Activated CD4-positive, alpha-beta T cell treated with anti-CD3 and anti-CD28 coated beads for 24 hours (primary cell): ENCODE results near the gene MOCS1.

Experiments used
- DNase-seq, 2 donors: peaks; one replicate each; pipeline ENCODE4 v3.0.0-alpha.2; 2020; ENCODE audit warnings: low read depth in 2 of 2

Gene MOCS1

DNA sequence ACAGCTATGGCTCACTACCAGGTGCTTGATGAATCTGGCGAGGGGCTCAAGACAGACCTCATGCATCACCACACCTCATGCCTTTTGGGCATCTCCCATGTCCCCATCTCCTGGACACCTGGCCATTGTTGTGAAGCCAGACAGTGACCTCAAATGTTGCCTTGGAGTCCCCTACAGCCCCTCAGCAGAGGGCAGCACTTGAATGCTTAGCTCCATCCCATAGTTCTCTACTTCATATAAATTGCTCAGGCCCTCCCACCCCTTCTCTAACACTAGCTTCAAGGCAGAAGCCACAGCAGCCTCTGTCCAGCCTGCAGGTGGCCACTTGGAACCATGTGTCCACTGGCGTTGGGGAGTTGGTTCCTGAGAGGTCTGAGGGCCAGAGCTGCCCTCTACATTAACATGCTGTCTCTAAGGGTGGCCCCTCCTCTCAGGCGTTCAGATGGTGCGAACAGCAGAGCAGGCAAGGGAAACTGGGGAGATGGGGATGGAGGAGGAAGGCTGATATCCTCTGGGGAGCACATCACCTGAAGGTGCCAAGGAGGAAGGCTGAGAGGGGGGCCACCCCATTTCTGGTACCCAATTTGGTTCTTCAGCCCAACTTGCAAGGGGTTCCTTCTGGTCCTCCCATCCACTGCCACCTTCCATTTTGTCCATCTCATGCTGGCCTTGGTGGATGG lies 31.3 kb downstream of the MOCS1 start:
- no peak for DNase-seq

DNA sequence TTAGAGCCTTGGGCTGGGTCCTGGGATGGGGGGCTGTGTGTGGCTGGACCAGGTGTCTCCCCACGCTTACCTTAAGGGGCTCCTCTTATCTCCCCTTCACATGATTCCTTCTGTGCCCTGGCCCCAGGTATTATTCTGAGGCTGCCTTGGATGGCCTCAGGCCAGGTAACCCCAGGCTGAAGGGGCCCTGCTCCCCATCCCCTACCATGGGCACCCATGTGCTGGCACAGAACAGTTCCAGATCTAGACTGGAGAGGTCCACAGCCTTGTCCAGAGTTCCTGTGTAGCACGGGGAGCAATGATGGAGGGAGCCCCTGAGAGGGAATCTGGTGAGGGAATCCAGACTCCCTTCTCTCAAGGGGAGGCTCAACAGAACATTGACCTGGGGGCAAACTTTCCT lies 32.1 kb downstream of the MOCS1 start:
- no peak for DNase-seq

DNA sequence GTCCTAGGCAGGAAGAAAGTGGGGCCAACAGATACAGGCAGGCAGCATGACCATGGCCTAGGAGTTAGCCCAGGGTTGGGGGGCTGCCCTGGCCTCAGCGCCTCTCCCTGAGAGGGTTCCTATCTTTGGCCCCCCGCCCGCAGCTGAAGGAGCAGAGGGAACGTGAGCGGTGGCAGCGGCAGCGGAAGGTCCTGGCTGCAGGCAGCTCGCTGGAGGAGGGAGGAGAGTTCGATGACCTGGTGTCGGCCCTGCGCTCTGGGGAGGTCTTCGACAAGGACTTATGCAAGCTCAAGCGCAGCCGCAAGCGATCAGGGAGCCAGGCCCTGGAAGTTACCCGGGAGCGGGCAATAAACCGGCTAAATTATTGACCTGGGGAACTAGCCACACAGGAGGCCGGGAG lies 32.6 kb downstream of the MOCS1 start:
- no peak for DNase-seq

DNA sequence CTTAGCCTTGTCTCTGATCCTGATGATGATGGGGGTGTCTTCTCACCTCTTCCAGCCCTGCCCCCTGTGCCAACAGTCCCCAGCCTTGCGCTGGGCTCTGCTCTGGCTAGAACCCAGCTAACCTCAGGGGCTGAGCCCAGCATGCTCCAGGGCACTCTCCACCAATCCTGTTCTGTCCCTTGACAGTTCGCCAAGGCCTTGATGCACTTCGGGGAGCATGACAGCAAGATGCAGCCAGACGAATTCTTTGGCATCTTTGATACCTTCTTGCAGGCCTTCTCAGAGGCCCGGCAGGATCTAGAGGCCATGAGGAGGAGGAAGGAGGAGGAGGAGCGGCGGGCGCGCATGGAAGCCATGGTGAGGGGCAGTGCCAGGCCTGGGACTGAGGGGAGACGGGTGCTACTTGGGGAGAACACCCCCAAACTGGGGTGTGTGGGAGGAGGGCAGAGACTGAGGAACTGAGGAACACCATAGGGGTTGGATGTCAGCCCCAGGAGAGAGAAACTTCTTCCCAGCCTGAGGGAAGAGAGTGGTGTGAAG lies 33.1 kb downstream of the MOCS1 start:
- no peak for DNase-seq

DNA sequence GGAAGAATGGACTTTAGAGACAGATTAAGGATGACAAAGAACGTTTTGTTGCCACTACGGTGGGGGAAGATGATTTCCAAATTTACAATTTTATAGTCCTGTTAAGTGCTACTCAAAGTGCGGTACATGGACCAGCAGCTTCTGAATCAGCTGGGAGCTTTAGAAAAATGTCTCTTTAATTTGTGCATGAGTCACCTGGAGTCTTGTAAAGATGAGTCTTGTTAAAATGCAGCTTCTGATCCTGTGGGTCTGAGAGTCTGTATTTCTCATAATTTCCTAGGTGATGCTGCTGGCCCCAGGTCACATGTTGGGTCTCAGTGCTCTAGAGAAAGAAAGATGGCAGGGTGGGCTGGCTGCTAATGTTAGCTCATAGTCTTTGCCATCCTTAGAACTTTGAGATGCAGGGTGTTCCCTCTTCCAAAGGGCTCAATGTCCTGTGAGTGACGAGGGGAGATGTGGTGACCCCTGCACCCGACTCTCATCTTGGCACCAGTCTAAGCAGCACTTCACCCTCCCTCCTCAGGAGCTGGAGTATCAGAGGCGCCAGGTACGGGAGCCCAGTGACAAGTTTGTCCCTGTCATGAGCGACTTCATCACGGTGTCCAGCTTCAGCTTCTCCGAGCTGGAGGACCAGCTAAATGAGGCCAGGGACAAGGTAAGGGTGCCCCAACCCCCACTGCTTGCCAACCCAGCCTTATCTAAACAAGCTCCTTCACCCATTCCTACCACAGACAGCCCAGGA lies 34.5 kb downstream of the MOCS1 start:
- DNase-seq: no peak

DNA sequence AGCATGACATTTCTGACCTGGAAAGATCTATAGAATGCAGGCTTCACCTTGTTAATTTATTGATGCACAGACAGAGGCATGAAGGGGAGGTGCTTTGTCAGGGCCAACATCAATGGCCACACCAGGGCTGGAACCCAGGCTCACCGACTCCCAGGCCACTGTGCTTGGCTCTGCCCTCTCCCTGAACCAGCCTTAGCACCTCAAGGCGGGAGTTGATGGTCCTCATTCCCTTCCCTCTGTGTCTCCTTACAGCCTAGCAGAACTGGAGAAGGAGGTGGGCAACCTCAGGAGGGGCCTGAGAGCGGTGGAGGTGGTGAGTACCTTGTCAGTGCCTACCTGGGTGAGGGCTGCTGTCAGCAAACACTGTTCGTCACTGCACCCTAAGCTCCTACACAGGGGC lies 35.6 kb downstream of the MOCS1 start:
- no peak for DNase-seq

DNA sequence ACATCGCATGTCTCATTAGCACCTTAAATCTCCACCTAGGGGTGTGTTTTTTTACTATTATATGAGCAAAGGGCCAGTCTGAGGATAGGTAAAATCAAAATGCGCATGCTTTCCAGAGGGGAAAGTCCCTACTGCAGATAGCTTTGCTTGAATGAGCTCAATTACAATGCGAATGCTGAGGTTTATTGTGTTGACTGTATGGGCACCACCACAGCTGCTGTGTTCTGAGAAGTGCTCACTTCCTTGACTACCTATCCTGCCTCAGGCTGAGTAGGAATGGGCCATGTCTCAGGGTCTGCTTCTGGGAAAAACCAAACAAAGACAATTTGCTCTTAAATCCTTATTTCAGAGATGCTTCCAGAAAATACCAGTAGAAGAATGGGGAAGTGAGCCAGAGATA lies 36.6 kb downstream of the MOCS1 start:
- no peak for DNase-seq

DNA sequence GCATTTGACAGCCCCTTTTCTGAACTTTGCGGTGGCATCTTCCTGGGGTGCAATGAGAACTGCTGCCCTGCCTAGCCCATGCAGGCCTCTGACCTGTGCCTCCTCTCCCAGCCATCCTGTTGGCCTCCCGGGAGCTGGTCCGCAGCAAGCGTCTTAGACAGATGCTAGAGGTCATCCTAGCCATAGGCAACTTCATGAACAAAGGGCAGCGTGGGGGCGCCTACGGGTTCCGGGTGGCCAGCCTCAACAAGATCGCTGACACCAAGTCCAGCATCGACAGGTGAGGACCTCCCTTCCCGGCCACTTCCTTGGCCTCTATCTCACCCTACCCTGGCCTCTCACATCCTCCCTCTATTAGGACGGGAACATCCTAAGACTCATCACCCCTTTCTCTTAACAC lies 37.6 kb downstream of the MOCS1 start:
- no peak for DNase-seq

DNA sequence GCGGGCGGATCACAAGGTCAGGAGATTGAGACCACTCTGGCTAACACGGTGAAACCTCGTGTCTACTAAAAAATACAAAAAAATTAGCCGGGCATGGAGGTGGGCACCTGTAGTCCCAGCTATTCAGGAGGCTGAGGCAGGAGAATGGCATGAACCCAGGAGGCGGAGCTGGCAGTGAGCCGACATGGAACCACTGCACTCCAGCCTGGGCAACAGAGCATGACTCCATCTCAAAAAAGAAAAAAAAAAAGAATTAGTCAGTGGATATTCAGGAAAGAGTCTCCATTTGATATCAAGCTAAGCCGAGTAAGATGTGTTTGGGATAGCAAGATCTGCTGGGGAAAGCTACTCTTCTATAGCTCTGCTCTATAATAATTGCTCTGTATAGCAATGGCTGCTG lies 41.0 kb downstream of the MOCS1 start:
- no peak for DNase-seq

DNA sequence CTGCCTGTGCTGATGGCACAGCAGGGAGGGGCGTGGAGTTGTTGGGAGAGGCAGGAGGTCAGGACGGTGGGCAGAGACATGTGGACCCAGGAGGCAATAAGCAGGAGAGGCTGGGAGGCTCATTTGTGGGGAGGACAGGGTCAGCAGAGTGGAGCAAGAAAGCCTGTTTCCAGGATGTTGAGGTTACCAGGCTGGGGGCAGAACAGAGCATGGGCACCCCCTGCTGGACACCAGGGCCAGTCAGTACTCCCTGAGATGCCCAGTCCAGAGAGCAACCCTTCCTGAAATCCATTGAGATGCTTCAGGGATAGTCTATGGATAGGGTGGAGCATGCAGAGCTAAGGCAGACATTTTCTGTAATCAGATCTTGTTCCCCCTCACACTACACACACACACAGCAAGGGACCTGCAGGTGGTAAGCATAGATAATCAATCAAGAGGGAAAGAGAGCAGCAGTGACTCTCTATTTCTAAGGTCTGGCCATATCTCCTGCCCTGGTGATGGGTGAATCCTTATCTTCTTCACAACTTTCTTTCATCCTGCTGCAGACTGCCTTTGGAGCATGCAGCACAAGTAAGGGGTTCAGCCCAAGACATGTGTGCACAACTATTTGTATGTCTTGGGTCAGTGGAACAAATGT lies 41.7 kb downstream of the MOCS1 start:
- DNase-seq: peak; percentile 9 to 12

DNA sequence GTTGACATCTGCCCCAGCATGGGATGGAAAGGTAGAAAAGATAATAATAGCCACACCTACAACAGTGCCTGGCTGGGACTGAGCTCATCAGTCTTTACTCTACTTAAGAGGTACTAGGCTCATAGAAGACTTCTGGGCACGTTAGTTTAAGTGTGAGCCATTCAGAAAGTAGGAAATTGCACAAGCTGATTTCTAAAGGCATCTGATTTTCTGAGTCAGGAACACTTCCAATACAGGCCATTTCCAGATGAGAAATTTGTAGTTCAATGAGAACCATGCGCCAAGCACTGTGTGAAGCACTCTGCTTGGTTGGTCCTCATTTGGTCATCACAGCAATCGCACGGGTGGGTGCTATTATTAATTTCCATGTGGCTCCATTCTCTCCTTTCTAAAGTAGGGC lies 42.3 kb downstream of the MOCS1 start:
- no peak for DNase-seq

DNA sequence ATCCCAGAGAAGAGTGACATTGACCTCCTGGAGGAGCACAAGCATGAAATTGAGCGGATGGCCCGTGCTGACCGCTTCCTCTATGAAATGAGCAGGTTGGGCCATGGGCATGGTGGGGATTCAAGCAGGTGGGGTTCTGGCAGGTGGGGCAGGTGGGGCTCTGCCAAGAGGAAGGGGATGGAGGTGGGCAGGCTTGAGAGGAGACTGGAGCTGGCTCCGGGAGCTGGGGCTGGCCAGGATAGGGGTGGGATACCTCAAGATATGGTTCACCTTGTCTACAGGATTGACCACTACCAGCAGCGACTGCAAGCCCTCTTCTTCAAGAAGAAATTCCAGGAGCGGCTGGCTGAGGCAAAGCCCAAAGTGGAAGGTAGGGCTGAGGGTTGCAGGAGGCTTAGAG lies 42.9 kb downstream of the MOCS1 start:
- no peak for DNase-seq

DNA sequence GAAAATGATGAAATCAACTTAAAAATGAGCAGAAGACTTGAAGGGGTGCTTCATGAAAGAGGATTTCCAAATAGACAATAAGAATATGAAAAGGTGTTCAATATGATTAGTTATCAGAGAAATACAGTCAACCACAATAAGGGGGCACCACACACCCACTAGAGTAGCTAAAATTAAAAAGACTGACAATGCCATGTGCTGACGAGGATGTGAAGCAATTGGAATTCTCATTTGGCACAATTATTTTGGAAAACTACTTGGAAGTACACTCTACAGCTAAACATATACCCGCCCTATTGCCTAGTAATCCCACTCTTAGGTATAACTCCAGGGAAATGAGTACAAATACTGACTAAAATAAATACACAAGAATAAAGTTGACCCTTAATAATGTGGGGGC lies 45.0 kb downstream of the MOCS1 start:
- DNase-seq: no peak

DNA sequence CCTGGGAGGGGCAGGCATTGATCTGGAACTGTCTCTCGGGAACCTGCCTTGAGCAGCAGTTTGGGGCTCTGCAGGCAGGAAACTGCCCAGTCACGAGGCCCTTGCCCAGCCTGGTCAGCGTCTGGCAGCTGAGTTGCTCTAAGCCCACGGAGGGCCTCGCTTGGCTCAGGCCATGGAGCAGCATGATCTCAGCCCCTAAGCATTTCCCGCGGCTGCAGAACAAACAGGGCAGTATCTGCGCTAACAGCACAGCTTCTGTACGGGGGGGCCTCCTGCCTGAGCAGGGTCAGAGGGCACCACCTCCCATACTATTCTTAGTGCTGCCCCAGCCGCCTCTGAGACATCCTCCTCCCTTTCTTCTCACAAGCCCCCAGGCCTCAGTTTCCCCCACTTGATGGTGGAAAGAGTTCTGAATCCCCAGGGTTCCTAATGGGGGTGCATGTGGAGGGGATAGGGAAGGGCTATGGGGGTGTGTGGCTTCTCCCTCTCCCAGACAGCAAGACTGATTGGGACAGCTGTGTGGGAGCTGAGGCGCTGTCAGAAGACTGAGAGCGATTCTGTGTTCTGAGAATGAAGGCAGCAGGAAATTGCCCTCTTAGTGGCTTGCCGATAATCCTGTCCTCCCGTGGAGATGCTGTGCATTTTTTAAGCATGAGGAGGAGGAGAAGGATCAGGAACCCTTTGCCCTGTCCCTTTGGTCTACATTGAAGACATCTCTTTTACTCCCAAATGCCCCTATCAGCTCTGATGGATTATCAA lies 46.4 kb downstream of the MOCS1 start:
- DNase-seq: no peak

DNA sequence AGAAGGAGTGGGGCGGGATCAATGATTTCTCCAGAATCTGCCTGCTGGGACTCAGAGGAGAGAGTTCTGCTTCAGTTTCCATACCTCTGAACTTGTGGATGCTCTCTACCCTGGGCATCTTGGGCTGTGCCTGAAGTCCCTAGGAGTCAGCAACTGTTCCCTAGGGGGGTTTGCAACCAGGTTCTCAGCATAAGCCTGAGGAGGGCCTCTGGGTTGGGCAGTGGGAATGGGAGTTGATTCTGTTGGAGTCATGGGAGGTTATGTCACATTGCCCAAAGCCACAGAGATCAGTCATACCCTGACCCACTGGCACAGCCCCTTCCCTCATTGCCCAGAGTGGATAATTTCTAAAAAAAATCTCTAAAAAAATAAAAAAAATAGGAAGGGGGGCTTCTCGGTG lies 47.4 kb downstream of the MOCS1 start:
- DNase-seq: no peak

DNA sequence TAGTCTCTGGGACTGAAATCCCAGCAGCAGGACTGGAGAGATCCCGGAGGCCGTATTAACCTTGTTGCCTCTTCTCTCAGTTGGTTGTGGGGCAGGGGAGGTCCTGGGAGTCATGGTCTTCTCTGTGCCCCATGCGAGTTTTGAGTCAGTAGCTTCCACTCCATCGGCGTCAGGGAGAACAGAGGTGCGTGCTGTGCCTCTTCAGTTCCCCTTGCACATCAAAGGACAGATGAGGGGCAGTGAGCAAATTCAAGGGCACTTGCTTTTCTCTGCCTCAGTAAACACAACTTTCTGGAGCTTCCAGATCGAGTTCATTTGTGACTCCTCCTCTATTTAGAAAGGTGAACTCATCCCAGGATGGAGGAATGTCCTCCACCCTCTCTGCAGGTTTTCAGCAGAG lies 48.6 kb downstream of the MOCS1 start:
- DNase-seq: no peak

DNA sequence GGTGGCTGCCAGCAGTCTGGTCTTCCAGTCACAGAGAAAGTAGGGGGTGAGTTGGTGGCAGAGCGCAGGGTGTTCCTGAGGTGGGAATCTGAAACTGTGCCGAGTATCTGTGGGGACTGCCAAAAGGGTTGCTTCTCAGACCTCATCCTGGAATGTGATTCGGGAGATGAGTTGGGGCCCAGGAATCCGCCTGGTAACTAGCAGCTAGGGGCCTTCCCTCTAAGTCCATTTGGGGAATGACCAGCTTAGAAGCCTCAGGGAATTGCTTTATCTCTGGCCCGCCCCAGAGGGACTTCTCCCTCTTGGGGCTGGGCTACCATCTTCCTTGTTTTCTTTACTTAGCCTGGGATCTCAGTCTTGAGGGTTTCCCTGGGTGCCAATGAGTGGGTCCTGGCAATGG lies 49.6 kb downstream of the MOCS1 start:
- no peak for DNase-seq

DNA sequence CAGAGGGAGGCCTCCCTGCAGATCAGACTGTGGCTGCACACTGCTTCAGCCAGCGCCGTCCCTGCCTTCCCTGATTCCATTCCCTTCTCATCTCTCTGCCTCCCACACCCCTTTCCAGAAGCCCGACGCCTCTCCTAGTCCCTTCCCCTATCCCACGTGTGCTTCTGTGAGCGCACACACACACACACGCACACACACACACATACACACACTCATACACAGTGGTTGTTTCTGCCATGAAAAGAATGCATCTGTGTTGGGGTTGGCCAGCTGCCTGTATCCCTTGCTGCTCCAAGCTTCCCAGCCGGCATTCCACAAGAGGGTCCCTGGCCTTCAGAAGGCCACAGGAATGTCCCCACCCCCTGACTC lies 51.7 kb downstream of the MOCS1 start:
- DNase-seq: no peak

DNA sequence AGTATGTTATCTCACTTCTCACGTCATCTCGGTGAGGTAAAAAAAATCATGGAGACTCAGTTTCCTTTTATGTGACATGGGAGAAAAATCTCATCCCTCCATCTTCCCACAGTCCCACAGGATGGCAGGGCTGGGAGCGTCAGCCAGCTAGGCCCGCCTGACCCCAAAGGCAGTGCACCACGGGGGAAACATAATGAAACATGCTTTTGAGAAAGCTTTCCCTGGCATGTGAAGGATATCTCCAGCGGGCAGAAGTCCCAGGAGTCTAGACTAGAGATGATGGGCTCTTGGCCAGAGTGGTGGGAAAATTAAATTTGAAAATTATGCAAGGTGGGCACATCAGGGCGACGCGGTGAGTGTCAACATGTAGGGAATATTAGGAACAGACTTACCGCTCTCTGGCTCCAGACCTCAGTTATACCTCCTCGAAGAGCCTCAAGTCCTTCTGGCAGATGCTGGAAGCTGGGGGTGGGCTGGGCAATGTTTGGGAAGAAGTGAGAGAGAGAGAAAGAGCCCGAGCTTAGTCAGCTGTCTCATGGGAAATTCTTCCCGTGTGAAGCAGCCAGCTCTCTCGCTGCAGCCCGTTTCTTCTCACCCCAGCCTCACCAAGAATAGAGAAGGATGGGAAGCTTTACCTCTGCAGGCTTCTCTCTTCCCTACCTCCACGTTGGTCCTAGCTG lies 52.3 kb downstream of the MOCS1 start:
- DNase-seq: no peak

DNA sequence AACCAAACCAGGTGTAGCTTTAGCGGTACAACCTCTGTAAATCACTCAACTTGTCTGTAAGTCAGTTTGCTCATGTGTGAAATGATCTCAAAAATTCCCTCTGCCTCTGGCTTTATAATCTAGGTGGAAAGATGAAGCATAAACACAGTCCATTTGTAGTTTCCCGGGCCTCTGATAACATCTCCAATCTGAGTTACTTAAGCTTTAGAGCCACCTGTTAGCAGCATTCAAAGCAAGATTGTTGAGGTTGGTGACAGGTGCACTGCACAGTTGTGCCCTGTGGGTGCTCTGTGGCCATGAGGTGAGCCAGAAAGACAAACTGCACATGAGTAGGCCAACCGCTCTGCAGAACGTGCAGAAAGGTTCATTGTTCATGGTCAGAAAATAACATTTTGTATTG lies 53.7 kb downstream of the MOCS1 start:
- no peak for DNase-seq

DNA sequence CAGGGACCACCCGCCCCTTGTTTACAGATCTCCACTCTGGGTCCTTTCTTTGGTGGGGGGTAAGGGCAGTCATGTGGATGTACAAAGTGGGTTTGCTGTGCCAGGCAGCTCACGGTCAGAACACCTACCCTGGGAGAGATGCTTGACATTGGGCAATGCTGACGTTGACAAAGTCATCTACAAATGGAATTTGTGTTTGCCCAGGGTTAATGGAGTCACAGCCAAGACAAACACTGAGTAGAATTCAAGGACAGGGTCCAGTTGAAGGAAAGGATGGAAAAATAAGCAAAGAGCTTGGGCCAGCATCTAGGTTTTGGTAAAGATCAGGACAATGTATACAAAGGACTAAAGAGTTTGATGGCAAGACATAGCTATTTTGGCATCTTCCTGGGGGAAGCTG lies 54.7 kb downstream of the MOCS1 start:
- no peak for DNase-seq

DNA sequence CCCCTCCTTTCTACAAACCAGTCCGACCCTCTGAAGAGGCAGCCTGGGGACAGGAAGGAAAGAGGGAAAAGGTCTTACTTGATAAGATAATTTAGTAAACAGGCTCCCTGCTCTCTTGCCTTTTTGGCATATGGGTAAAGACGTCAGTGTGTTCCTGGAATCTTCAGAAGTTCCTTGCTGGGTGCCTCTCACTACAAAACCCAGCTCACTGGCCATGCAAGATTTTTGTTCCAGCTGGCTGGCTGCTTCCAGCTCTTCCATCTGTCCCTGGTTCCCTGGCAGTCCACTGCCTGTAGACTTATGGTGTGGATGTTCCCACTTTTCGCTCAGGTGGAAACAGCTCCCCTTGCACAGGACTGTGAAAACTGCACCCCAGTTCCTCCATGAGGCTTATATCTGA lies 57.4 kb downstream of the MOCS1 start:
- no peak for DNase-seq
